Measurements from ENCODE around the gene ZNF503.

Gene ZNF503

DNA sequence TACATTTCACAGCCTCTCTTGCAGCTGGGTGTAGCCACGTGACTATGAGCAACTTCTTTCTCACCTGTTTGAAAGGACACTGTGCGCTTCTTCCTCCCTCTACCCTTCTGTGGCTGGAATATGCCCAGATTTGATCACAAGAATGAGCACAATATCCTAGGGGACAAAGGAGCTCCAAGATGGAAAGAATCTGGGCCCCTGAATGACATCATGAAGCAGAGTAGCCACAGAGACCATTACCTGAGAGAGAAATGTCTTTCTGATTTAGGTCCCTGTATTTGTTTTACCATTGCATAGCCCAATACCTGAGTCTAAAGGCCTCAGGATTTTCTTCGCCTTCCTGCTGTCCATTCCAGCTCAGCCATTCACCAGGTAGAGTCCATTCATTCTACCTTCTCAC is 15.4 kb downstream of the ZNF503 start:
- no peaks in the 10 kb centered on the region for H4K20me1 ChIP-seq (ENCODE audit: insufficient read depth)
- H3K9ac ChIP-seq = no peak overlapping the region
- no peak overlapping the region for H2AFZ ChIP-seq (ENCODE audit: low read depth)
- no peak overlapping the region for H3K27ac ChIP-seq
- H3K4me1 ChIP-seq (ENCODE audit: low read depth, poor library complexity, severe bottlenecking) = no peaks in the 10 kb centered on the region
- no peak overlapping the region for H3K4me2 ChIP-seq
- TF ChIP-seq, protein P1, sequence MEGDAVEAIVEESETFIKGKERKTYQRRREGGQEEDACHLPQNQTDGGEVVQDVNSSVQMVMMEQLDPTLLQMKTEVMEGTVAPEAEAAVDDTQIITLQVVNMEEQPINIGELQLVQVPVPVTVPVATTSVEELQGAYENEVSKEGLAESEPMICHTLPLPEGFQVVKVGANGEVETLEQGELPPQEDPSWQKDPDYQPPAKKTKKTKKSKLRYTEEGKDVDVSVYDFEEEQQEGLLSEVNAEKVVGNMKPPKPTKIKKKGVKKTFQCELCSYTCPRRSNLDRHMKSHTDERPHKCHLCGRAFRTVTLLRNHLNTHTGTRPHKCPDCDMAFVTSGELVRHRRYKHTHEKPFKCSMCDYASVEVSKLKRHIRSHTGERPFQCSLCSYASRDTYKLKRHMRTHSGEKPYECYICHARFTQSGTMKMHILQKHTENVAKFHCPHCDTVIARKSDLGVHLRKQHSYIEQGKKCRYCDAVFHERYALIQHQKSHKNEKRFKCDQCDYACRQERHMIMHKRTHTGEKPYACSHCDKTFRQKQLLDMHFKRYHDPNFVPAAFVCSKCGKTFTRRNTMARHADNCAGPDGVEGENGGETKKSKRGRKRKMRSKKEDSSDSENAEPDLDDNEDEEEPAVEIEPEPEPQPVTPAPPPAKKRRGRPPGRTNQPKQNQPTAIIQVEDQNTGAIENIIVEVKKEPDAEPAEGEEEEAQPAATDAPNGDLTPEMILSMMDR (conservative IDR thresholded peaks at IDR 0.05; ENCODE audit: low read depth, low read length) = no peak
- H3K79me2 ChIP-seq (ENCODE audit: insufficient read depth, low read depth) = no peaks in the 10 kb centered on the region
- no peak overlapping the region for H3K4me3 ChIP-seq (IDR thresholded peaks at IDR 0.05; ENCODE audit: insufficient read depth, low read depth, low read length)
- H3K27me3 ChIP-seq (ENCODE audit: insufficient read depth, low read depth) = no peaks in the 10 kb centered on the region
- no peaks in the 10 kb centered on the region for H3K36me3 ChIP-seq (ENCODE audit: insufficient read depth)

DNA sequence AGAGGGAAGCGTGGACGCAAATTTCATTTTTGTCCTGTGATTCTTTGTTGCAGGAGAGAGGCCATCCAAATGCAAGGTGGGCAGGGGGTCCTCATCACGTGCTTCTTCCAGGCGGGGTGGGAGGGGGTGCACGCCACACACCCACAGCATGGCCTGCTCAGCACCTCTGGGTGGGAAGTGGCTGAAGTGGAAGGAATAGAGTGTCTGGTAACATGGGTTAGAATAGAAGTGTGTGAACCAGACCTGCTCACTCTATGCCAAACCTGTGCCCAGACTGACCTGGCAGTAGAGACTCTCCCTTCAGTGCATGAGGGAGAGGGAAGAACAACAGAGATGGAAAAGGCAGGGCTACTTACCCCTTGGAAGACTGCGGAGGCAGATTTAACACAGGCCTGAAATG is 21.7 kb downstream of the ZNF503 start:
- no peaks in the 10 kb centered on the region for H3K27me3 ChIP-seq (ENCODE audit: insufficient read depth, low read depth)
- no peaks in the 10 kb centered on the region for H4K20me1 ChIP-seq (ENCODE audit: insufficient read depth)
- no peak overlapping the region for H3K4me2 ChIP-seq
- no peaks in the 10 kb centered on the region for H3K36me3 ChIP-seq (ENCODE audit: insufficient read depth)
- H3K27ac ChIP-seq = no peak overlapping the region
- no peak overlapping the region for H2AFZ ChIP-seq (ENCODE audit: low read depth)
- H3K79me2 ChIP-seq (ENCODE audit: insufficient read depth, low read depth) = no peaks in the 10 kb centered on the region
- H3K4me1 ChIP-seq (ENCODE audit: low read depth, poor library complexity, severe bottlenecking) = no peaks in the 10 kb centered on the region
- no peak overlapping the region for H3K4me3 ChIP-seq (IDR thresholded peaks at IDR 0.05; ENCODE audit: insufficient read depth, low read depth, low read length)
- H3K9ac ChIP-seq = no peak overlapping the region
- TF ChIP-seq, protein P1 (conservative IDR thresholded peaks at IDR 0.05; ENCODE audit: low read depth, low read length) = no peak

DNA sequence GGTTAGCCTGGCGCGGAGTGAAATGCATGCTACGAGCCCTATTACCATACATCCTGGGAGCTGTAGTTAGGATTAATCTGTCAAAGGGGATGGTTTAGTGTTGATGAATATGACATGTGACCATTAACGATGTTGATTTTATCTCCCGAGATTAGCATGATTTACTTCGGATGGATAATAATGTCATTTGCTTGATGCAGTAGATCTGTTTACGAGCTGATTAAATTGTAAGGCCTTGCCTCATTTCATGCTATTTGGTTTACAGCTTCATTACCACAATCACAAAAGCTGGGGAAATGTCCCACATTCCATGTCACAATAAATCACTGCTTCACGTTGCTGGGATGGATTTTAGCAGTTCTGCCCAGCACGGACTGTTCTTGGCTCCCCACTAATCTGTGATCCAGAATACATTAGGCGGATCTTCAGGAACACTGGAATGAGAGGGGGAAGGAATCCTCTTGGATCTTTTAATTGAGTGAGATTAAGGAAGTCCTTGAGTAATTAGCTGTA is 22.3 kb downstream of the ZNF503 start:
- TF ChIP-seq, protein P1 (conservative IDR thresholded peaks at IDR 0.05; ENCODE audit: low read depth, low read length) = no peak
- Histone ChIP-seq H3K79me2 (ENCODE audit: insufficient read depth, low read depth) (no peaks in the 10 kb centered on the region), H4K20me1 (ENCODE audit: insufficient read depth) (no peaks in the 10 kb centered on the region), H3K4me1 (ENCODE audit: low read depth, poor library complexity, severe bottlenecking) (no peaks in the 10 kb centered on the region), H3K27ac (no peak overlapping the region), H3K36me3 (ENCODE audit: insufficient read depth) (no peaks in the 10 kb centered on the region), H3K9ac (no peak overlapping the region), H3K27me3 (ENCODE audit: insufficient read depth, low read depth) (no peaks in the 10 kb centered on the region), H2AFZ (ENCODE audit: low read depth) (no peak overlapping the region), H3K4me2 (no peak overlapping the region), H3K4me3 (IDR thresholded peaks at IDR 0.05; ENCODE audit: insufficient read depth, low read depth, low read length) (no peak overlapping the region)

DNA sequence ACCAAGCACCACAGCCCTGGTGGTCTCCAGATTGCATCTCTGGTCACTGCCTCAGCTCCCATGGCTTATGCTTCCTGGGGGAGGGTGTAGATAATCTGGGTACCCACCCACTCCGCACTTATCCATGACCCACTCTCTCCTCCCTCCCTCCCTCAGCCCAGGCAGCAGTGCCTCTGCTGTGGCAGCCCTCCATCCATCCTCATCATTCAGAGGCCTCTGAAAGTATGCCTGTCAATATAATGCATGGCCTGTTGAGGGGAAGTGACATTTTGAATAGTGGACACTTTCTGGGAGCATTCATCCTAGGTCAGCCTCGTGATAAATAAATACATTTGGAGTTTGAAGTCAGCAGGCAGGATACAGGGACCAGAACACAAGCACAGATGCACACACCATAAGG is 23.2 kb downstream of the ZNF503 start:
- Histone ChIP-seq H3K79me2 (ENCODE audit: insufficient read depth, low read depth) (no peaks in the 10 kb centered on the region), H4K20me1 (ENCODE audit: insufficient read depth) (no peaks in the 10 kb centered on the region)
- TF ChIP-seq, protein P1 (conservative IDR thresholded peaks at IDR 0.05; ENCODE audit: low read depth, low read length) = no peak

More for the DNA sequence above, 23.2 kb downstream of the ZNF503 start:
- no peaks in the 10 kb centered on the region for H3K4me1 ChIP-seq (ENCODE audit: low read depth, poor library complexity, severe bottlenecking)
- H2AFZ ChIP-seq (ENCODE audit: low read depth) = no peak overlapping the region
- H3K27me3 ChIP-seq (ENCODE audit: insufficient read depth, low read depth) = no peaks in the 10 kb centered on the region
- no peak overlapping the region for H3K4me2 ChIP-seq
- H3K9ac ChIP-seq = no peak overlapping the region
- H3K27ac ChIP-seq = no peak overlapping the region
- H3K4me3 ChIP-seq (IDR thresholded peaks at IDR 0.05; ENCODE audit: insufficient read depth, low read depth, low read length) = no peak overlapping the region
- no peaks in the 10 kb centered on the region for H3K36me3 ChIP-seq (ENCODE audit: insufficient read depth)
